WERI-Rb-1 (cell line): ENCODE data around the gene DMTF1.

Experiments used
- DNase-seq: peaks from one replicate; pipeline ENCODE4 v3.0.0-alpha.2; 2020
- H3K27ac ChIP-seq: fragments of 250-450 bp; sonication (Bioruptor Pico); 2 replicates; pipeline ENCODE4 v1.5.1; 2020; ENCODE audit warnings: mild to moderate bottlenecking, moderate library complexity
- H3K27me3 ChIP-seq: fragments of 250-450 bp; sonication (Bioruptor Pico); 2 replicates; pipeline ENCODE4 v1.5.1; 2021; ENCODE audit warnings: mild to moderate bottlenecking, low read depth, moderate library complexity; ENCODE audit not compliant: insufficient read depth, severe bottlenecking
- H3K36me3 ChIP-seq: fragments of 250-450 bp; sonication (Bioruptor Pico); 2 replicates; pipeline ENCODE4 v1.5.1; 2020; ENCODE audit warnings: mild to moderate bottlenecking, moderate library complexity
- H3K4me3 ChIP-seq: 2 replicates; pipeline ENCODE4 v1.5.1; 2011; ENCODE audit warnings: low read depth, mild to moderate bottlenecking, control low read depth, low read length
- H3K9me3 ChIP-seq: fragments of 250-450 bp; sonication (Bioruptor Pico); 2 replicates; pipeline ENCODE4 v1.5.1; 2021; ENCODE audit warnings: mild to moderate bottlenecking, moderate library complexity; ENCODE audit not compliant: severe bottlenecking
- TF ChIP-seq, protein P1 (sequence below): IDR thresholded peaks from 2 replicates; pipeline ENCODE4 v1.5.1; 2011; ENCODE audit warnings: low read depth, mild to moderate bottlenecking, control low read depth, inconsistent platforms, low read length

DMTF1 gene

DNA sequence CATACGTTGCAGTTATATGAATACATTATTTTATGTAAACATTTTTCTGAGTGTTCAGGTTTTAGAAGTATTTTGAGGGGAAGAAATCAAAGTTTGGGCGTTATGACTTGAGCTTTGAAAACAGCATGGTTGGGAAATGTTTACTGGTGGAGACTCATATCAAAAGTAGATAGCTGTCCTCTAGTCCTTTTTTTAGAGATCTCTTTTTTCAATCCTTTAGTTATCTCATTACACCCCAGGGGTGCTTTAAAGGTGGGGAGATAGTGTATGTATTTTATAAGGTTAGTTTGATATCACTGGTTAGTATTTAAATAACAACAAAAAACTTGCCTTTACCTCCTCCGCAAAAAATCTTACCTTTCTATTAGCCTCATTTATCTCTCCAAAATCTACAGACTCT lies 2.3 kb downstream of the DMTF1 start:
- TF ChIP-seq, protein P1, sequence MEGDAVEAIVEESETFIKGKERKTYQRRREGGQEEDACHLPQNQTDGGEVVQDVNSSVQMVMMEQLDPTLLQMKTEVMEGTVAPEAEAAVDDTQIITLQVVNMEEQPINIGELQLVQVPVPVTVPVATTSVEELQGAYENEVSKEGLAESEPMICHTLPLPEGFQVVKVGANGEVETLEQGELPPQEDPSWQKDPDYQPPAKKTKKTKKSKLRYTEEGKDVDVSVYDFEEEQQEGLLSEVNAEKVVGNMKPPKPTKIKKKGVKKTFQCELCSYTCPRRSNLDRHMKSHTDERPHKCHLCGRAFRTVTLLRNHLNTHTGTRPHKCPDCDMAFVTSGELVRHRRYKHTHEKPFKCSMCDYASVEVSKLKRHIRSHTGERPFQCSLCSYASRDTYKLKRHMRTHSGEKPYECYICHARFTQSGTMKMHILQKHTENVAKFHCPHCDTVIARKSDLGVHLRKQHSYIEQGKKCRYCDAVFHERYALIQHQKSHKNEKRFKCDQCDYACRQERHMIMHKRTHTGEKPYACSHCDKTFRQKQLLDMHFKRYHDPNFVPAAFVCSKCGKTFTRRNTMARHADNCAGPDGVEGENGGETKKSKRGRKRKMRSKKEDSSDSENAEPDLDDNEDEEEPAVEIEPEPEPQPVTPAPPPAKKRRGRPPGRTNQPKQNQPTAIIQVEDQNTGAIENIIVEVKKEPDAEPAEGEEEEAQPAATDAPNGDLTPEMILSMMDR = no peak
- Histone ChIP-seq H3K4me3 (peak overlapping the region; percentile 98; the same call in 1 of the 2 replicates), H3K27me3 (no peaks in the 10 kb centered on the region), H3K36me3 (peaks cover 12% of the 10 kb centered on the region; the same call in 1 of the 2 replicates), H3K27ac (peak overlapping the region; percentile 100; the same call in 1 of the 2 replicates), H3K9me3 (no peaks in the 10 kb centered on the region)
- no peak for DNase-seq

DNA sequence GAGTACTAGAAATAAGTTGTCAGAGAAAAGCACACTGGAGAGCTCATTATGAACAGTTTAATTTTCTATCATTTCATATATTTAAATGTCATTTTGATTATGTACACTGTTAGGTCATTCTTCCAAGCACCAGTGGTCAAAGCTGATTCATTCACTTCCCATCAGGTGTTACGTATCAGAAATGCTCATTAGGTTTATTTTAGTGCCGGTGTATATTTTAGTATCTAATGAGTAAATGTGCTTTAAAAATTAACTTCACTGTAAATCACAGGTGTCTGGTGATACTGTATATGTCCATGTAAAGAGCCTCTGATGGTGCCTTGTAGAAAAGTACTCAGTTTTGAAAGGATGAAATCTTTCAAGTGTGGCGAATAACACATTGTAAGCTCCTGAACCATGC lies 3.5 kb downstream of the DMTF1 start:
- no peaks in the 10 kb centered on the region for H3K9me3 ChIP-seq
- peaks cover 12% of the 10 kb centered on the region; the same call in 1 of the 2 replicates for H3K36me3 ChIP-seq
- no peak overlapping the region for H3K27ac ChIP-seq
- H3K4me3 ChIP-seq = no peak overlapping the region
- no peaks in the 10 kb centered on the region for H3K27me3 ChIP-seq
- DNase-seq = no peak
- TF ChIP-seq, protein P1 = no peak

DNA sequence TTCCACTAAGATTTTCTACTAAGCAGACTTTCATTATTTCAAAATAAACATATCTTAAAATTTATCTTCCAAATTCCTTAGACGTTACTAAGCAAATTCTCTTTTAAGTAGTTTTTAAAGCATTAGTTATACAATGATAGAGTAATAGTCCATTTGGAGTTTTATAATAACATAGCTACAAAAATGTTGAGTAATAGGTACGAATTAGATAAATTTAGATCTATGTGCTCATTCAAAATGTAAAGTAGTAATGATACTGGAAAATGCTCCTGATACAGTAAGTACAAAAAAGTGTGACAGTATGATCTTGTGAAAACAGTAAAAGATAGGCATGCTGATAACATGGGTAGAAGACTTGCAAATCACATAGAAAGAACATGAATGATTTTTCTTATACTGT lies 4.5 kb downstream of the DMTF1 start:
- DNase-seq = no peak
- TF ChIP-seq, protein P1 = no peak
- H3K27me3 ChIP-seq = no peaks in the 10 kb centered on the region
- no peaks in the 10 kb centered on the region for H3K9me3 ChIP-seq
- no peak overlapping the region for H3K4me3 ChIP-seq
- H3K36me3 ChIP-seq = peaks cover 12% of the 10 kb centered on the region; the same call in 1 of the 2 replicates
- no peak overlapping the region for H3K27ac ChIP-seq

DNA sequence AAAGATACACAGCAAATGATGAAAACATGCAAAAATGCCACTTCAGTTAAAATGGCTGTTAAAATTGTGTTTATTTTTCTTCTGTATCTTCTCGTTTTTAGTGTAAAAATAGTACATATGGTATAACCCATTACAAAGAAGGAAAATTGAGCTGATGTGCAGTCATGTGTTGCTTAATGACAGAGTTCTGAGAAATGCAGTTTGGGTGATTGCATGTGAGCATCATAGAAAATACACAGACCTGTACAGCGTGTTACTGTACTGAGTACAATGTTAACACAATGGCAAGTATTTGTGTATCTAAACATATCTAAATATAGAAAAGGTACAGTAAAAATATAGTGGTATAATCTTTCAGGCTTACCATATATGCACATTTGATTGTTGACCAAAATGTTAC lies 7.3 kb downstream of the DMTF1 start:
- Histone ChIP-seq H3K36me3 (peaks cover 10% of the 10 kb centered on the region), H3K9me3 (no peaks in the 10 kb centered on the region), H3K27ac (no peak overlapping the region), H3K27me3 (no peaks in the 10 kb centered on the region), H3K4me3 (no peak overlapping the region)
- no peak for DNase-seq
- TF ChIP-seq, protein P1 = no peak

DNA sequence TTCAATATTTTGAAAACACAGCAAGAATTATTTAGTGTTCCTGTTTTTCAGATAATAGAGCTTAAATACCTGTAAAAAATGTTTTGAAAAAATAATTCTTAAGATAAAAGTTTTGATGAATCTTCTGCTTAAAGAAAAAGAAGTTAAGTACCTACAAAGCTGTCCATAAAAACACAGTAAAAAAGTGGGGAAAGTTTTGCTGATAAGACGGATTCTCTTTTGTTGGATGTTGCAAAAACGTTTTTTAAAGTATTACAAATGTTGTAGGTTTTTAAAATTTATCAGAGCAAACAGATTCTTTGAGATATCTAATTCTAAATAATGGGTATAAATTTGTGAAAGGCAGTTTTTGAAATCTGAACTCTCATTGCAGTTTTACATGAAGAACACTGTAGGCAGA lies 12.2 kb downstream of the DMTF1 start:
- H3K36me3 ChIP-seq = peaks cover 43% of the 10 kb centered on the region
- H3K9me3 ChIP-seq = no peaks in the 10 kb centered on the region
- TF ChIP-seq, protein P1 = no peak
- no peak for DNase-seq
- no peak overlapping the region for H3K4me3 ChIP-seq
- no peaks in the 10 kb centered on the region for H3K27me3 ChIP-seq
- H3K27ac ChIP-seq = no peak overlapping the region

DNA sequence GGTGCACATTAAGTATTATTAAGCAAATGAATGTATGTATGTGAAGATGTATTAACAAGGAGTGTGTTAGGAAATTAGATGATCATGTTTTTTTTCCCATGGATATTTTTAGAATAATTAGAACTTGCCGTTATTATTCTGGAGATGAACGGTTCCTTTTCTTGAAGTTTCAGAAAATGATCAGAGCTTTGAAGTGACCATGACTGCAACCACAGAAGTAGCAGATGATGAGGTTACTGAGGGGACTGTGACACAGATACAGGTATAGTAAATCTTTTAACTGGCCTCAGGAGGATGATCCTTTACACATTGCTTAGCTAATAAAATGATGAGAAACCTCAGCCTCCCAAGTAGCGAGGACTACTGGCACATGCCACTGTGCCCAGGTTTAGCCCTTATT lies 18.6 kb downstream of the DMTF1 start:
- Histone ChIP-seq H3K36me3 (peaks cover 80% of the 10 kb centered on the region), H3K4me3 (no peak overlapping the region), H3K9me3 (no peaks in the 10 kb centered on the region), H3K27me3 (no peaks in the 10 kb centered on the region), H3K27ac (no peak overlapping the region)
- TF ChIP-seq, protein P1 = no peak
- DNase-seq = no peak
